Activated naive CD4-positive, alpha-beta T cell treated with anti-CD3 and anti-CD28 coated beads, Interleukin-2, amount 50 U/mL, for 24 hours (primary cell): ENCODE measurements around the gene VPS37D.
"Not testable (repeated sequence)": the region's sequence is repeated elsewhere in the genome, so short reads cannot be mapped to it uniquely, and the experiment has no call there.

ENCODE experiments used
- H3K27ac Mint-ChIP-seq: one replicate; pipeline ENCODE4 v1.8.0; 2021; ENCODE audit warnings: mild to moderate bottlenecking, mixed read lengths
- H3K27me3 Mint-ChIP-seq: one replicate; pipeline ENCODE4 v1.8.0; 2021; ENCODE audit warnings: mixed read lengths
- H3K36me3 Mint-ChIP-seq: one replicate; pipeline ENCODE4 v1.8.0; 2021; ENCODE audit warnings: mixed read lengths
- H3K4me1 Mint-ChIP-seq: one replicate; pipeline ENCODE4 v1.8.0; 2021; ENCODE audit warnings: mixed read lengths
- H3K4me3 Mint-ChIP-seq: one replicate; pipeline ENCODE4 v1.8.0; 2021; ENCODE audit warnings: mild to moderate bottlenecking, mixed read lengths
- H3K9me3 Mint-ChIP-seq: one replicate; pipeline ENCODE4 v1.8.0; 2021; ENCODE audit warnings: mixed read lengths

Gene VPS37D

DNA sequence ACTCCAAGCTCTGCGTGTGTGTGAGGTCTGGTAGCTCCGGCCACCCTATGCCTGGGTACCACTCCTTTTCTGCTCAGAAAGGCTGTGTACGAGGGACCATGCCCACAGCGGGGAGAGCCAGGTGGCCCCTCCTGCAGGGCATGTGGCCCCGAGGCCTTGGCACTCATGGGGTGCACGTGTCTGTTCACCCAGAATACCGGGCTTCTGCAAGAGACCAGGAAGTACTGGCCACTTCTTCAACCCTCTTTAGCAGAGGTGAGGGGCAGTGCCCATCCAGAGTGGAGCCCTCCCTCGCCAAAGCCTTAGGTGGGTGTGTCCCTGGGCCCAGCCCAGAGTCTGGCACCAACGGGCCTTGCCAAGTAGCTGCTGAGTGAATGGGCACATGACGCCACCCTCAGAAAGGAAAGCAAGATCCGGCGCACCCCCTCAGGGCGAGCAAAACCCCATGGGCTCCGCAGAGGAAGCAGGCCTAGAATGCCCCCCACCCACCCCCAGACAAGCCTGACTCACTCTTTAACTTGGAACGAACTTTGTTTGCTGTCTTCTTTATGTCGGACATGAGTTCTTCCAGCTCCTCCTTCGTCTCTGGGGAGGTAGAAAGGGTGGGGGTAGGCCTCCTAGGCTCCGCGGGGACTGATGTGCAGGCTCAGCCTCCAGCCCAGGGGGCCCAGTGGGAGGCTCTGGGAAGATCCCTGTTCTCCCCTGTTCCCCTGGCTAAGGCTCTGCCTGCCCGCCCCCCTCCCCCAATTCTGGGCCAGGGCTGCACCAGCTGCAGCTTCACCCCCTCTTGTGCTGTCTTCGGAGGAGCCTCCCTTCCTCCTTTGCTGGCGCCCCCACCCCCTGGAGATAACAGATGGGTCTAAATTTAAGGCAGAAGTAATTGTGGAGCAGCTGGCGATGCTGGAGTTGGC is 37.3 kb downstream of the VPS37D start:
- no peak overlapping the region for H3K27ac Mint-ChIP-seq
- peaks cover 17% of the 10 kb centered on the region for H3K4me1 Mint-ChIP-seq
- no peak overlapping the region for H3K4me3 Mint-ChIP-seq
- no peaks in the 10 kb centered on the region for H3K27me3 Mint-ChIP-seq
- peaks cover 3% of the 10 kb centered on the region for H3K36me3 Mint-ChIP-seq
- H3K9me3 Mint-ChIP-seq = no peaks in the 10 kb centered on the region

DNA sequence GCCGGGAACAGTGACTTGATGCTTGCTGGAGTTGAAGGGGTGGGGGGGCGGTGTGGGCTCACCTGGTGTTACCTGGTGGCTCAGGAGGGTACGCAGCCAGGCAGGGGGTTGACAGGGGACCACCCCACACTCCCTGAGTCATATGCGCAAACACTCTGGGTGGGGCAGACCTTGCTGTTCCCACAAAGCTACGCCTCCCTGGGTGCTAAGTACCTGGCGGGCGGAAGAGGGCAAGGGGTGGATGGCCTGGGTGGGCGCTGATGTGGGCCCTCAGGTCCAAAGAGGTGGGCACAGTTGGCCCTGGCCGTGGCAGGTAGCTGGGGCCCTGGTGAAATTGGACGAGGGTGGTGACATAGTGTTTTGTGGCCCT is 37.9 kb downstream of the VPS37D start:
- no peak overlapping the region for H3K4me3 Mint-ChIP-seq
- H3K9me3 Mint-ChIP-seq = no peaks in the 10 kb centered on the region
- no peaks in the 10 kb centered on the region for H3K27me3 Mint-ChIP-seq
- no peak overlapping the region for H3K27ac Mint-ChIP-seq
- peaks cover 17% of the 10 kb centered on the region for H3K4me1 Mint-ChIP-seq
- peaks cover 3% of the 10 kb centered on the region for H3K36me3 Mint-ChIP-seq

DNA sequence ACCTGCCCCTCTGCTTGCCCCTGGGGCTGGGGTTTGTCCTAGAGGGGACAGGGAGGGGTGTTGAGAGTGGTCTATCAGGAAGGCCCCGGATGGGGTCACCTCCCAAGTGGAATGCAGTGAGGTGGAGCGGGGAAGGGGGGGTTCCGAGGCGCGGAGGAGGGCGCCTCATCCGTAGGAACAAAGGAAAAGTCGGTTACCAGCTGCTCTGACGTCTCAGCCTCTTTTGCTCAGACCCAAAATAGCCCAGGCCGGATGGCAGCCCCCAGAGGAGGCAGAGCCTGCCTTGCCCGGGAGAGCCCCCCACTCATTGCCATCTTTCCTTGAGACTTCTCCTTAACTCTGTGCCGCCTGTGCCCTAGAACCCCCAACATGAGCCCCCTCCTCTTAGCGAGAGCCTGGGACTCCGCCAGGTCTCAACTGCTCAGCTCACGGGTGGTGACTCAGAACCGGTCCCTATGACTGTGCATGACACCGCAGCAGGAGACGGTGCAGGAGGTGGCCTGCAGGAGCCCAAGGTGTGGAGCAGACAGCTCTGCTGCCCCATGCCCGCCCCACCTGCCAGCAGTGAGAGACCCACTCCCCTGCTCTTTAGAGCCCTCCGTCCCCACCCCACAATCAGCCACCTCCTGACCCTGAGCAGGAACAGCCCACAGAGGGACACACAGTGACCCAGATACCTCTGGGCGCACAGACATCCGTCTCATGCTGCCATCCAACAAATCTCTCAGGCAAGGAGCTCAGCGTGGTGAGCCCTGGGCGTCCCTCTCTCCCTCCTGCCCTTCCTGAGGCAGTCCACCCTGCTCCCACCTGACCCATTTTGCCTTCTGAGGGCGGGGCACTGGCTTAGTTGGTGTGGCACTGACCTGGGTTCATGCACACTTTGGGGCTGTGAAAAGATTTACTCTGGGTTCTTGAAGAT is 38.8 kb downstream of the VPS37D start:
- H3K4me1 Mint-ChIP-seq = peaks cover 17% of the 10 kb centered on the region
- no peaks in the 10 kb centered on the region for H3K9me3 Mint-ChIP-seq
- no peak overlapping the region for H3K27ac Mint-ChIP-seq
- H3K27me3 Mint-ChIP-seq = no peaks in the 10 kb centered on the region
- H3K4me3 Mint-ChIP-seq = no peak overlapping the region
- H3K36me3 Mint-ChIP-seq = peaks cover 3% of the 10 kb centered on the region

DNA sequence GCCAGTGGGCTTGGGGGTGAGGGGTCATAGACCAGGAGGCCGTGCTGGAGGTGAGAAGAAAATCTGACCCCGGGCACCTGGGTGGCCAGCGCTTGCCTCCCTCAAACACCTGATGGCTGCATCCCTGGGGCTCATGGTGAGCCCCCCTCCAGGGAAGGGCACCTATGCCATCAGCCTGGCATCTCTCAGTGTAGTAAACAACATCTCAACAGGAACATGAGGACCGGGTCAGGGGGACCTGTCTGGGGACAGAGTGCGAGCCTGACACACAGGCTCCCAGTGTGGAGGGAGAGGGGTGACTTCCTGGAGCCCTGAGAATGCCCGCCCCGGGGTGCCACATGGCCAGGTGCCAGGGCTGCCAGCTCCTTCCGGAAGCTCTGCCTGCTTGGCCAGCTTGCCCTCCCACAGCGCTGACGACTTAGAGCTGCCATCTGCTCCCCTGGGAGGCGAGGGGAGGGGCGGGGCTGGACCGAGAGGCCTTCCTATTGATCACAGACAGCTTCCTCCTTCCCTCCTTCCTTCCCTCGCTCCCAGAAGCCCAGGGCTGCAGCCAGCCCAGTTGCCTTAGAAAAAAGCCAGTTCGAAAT is 39.5 kb downstream of the VPS37D start:
- H3K4me1 Mint-ChIP-seq = peaks cover 17% of the 10 kb centered on the region
- H3K4me3 Mint-ChIP-seq = no peak overlapping the region
- H3K9me3 Mint-ChIP-seq = no peaks in the 10 kb centered on the region
- H3K36me3 Mint-ChIP-seq = peaks cover 1% of the 10 kb centered on the region
- H3K27me3 Mint-ChIP-seq = no peaks in the 10 kb centered on the region
- peak overlapping the region; percentile 12 for H3K27ac Mint-ChIP-seq

DNA sequence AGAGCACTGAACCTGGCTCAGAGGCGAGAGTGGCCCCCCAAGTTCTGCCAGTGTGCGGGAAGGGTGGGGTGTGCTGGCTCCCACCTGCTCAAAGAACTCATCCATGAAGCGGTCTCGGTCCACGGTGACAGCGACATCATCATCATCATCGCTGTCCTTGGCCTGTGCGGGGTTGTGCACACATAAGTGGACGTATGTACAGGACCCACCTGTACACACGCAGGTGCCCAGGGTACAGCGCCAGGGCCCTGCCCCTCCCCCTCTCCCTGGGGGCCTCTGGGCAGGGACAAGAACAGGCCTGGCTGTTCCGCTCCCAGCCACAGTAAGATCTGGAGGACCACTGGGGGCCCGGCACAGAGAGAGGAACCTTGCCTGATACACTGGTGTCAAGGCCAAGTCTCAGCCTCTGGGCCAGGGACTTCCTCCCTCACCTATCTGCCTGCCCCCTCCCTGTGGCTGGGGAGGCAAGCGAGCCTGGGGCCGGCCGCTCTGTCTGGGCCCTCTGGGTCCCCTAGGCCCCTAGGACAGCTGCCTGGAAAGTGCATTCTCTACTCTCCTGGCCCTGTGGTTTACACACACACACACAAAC is 41.4 kb downstream of the VPS37D start:
- H3K9me3 Mint-ChIP-seq = no peaks in the 10 kb centered on the region

DNA sequence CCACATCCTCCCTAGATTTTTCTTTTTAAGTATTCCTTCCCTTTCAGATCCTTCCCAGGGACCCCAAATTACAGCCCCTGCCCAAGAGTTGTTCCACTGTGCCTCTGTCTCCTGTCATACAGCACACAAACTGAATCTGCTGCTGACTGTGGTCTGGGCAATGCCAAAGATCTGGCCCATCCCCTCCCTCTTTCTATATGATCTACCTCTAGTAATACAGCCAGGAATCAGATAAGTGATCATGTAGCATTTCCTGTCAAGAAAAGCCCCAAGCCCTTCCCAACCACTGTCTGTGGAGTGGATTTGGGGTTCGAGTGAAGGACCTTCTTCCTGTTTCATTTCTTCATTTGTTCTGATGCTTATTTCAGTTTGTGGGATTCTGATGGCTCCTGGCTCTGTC is 45.1 kb downstream of the VPS37D start:
- peaks cover 19% of the 10 kb centered on the region for H3K4me1 Mint-ChIP-seq
- H3K36me3 Mint-ChIP-seq = peaks cover 2% of the 10 kb centered on the region
- no peaks in the 10 kb centered on the region for H3K27me3 Mint-ChIP-seq
- no peaks in the 10 kb centered on the region for H3K9me3 Mint-ChIP-seq
- no peak overlapping the region for H3K4me3 Mint-ChIP-seq
- H3K27ac Mint-ChIP-seq = no peak overlapping the region

More for the DNA sequence above, 41.4 kb downstream of the VPS37D start:
- no peak overlapping the region for H3K27ac Mint-ChIP-seq
- no peak overlapping the region for H3K4me3 Mint-ChIP-seq
- peaks cover 1% of the 10 kb centered on the region for H3K36me3 Mint-ChIP-seq
- H3K4me1 Mint-ChIP-seq = peaks cover 13% of the 10 kb centered on the region
- no peaks in the 10 kb centered on the region for H3K27me3 Mint-ChIP-seq

DNA sequence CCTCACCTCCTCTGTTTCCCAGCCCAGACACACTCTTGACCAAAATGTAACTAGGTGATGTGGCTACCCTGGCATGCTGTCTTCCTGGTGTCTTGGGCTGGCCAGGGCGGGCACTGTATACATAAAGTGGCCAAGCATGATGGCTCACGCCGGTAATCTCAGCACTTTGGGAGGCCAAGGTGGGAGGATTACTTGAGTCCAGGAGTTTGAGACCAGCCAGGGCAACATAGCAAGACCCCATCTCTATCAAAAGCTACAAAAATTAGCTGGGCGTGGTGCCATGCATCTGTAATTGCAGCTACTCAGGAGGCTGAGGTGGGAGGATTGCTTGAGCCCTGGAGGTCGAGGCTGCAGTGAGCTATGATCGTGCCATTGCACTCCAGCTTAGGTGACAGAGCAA is 45.7 kb downstream of the VPS37D start:
- H3K36me3 Mint-ChIP-seq, H3K9me3 Mint-ChIP-seq, H3K27ac Mint-ChIP-seq, H3K4me3 Mint-ChIP-seq, H3K27me3 Mint-ChIP-seq: not testable (repeated sequence)
- peaks cover 25% of the 10 kb centered on the region for H3K4me1 Mint-ChIP-seq

DNA sequence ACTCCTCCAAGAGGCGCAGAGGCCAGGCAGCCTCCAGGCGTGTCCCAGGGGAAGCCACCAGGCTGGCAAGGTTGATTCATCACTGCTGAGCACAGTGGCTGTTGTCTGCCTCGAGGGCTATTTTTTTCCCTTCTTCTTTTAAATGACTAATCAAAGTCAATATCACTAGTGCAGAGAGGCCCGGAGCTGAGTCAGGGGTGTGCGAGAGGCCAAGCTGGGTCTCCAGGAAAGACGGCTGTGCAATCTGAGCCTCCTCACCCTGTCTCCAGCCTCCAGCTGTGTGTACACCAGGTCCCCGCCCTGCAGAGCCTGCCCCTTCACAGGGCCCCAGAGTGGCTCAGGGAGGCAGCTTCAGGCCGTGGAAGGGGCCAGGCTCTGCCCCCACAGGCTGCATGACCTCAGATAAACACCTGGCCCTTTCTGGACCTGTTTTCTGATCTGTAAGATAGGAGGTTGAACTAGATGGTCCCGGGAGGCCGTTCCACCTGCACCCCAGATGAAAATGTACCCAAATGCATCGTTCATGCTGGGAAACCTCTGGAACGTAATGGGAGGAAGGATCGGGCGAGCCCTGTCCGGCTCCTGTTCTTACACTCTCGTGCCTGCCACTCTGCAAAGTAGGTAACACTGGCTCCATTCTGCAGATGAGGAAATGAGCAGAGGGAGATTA is 48.2 kb downstream of the VPS37D start:
- Mint-ChIP-seq H3K4me1 (peaks cover 31% of the 10 kb centered on the region), H3K36me3 (peaks cover 2% of the 10 kb centered on the region), H3K27ac (no peak overlapping the region), H3K4me3 (peak overlapping the region; percentile 51), H3K9me3 (no peaks in the 10 kb centered on the region), H3K27me3 (peaks cover 2% of the 10 kb centered on the region)

DNA sequence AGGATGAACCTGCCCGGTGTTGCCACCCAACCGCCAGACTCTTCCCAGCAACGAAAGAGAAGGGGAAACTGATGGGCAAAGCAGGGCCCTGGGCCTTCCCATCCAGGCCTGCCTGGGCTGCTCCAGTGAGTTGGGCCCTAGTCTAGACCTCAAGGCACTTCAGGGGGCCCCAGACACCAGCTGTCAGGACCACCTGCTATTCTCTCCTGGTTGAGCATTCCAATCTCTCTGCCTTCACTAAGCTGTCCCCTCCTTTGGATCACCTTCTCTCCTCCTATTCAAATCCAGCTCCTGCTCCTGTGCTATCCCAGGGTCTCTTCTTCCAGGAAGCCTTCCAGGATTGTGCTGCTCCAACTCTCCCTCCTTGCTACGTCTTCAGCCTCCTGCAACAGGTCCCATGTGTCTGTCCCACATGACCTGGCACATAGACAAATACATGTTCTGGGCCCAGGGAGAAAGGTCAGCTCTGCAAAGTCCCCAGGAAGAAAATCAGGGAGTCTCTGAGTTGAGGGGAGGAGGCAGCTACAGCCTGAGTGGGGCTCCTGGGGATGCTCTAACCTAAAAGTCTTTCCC is 48.8 kb downstream of the VPS37D start:
- Mint-ChIP-seq H3K4me3 (peak overlapping the region; percentile 51), H3K27me3 (peaks cover 2% of the 10 kb centered on the region)

DNA sequence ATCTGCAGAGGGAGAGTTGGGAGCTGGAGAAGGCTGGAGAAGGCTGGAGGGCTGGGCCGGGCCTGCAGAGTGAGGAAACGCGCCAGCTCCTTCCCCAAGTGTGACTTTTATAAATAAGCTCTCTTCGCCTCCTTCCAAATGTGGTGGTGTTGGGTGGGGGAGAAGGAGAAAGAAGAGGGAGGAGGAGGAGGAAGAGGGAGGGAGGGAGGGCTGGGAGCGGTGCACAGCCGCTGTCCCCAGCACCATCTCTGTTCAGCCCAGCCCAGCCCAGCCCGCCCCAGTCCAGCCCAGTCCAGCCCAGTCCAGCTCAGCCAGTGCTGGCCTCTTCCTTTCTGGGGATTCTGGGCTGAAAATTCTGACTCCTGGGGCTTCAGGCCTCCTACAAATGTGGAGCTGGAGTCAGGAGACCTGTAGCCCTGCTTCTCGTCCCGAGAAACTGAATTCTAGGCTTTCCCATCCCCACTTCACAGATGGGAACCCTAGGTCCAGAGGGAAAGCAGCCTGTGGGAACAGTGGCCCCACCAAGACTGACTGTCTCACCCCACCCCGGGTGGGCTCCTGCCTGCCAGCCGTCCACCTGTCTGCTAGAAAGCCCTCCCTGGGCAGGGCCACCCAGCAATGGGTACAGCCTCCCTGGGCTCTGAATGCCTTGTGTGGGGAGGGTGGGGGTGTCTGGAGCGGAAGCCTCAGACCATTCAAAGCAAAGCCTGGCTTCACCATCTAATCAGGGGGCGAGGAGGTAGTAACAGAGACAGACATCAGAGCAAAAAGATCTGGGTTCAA is 49.6 kb downstream of the VPS37D start:
- Mint-ChIP-seq H3K36me3 (peaks cover 2% of the 10 kb centered on the region), H3K9me3 (no peaks in the 10 kb centered on the region), H3K4me3 (peak overlapping the region; percentile 91), H3K4me1 (peaks cover 31% of the 10 kb centered on the region), H3K27ac (peak overlapping the region; percentile 83), H3K27me3 (peaks cover 2% of the 10 kb centered on the region)

More for the DNA sequence above, 48.8 kb downstream of the VPS37D start:
- Mint-ChIP-seq H3K36me3 (peaks cover 2% of the 10 kb centered on the region), H3K27ac (no peak overlapping the region), H3K4me1 (peaks cover 31% of the 10 kb centered on the region), H3K9me3 (no peaks in the 10 kb centered on the region)

DNA sequence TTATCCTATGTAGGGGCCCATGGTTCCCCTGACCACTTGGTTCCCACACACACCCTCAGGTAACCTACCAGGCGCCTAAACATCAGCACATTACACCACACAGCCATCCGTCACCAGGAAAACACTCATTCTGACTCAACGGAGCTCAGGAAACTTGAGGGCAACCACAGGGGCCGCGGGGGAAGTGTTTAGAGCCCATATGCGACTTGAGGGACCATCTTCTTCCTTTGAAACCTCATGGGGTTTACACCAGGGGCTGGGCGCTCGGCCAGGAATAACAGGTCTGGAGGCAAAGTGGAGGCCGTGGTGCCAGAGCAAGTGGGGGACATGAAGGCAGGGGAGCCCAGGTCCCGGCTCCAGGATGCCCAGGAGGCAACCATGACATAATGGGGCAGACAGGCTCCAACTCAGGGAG is 50.4 kb downstream of the VPS37D start:
- H3K4me1 Mint-ChIP-seq = peaks cover 31% of the 10 kb centered on the region
- H3K36me3 Mint-ChIP-seq = peaks cover 2% of the 10 kb centered on the region

DNA sequence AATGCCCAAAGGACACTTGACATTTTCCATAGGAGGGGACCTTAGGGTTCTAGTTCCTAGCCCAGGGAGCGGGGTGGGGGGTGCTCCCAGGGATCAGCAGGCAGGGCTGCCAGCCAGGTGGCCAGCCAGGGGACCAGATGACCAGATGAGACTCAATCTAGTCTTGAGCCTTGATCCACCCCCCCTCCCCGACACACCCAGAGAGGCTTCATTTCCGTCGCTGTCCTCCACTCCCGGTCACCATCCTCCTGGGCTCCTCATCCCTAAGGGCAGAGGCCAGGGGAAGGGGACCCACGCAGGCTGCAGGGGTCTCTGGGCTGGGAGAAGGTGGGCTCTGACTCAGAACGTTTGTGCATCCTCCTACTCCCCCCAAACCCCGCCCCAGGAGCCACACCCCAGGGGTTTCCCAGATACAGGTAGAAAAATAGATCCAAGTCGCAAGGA is 50.8 kb downstream of the VPS37D start:
- Mint-ChIP-seq H3K27ac (no peak overlapping the region), H3K36me3 (peaks cover 2% of the 10 kb centered on the region), H3K4me1 (peaks cover 31% of the 10 kb centered on the region), H3K27me3 (peaks cover 2% of the 10 kb centered on the region), H3K9me3 (no peaks in the 10 kb centered on the region), H3K4me3 (peak overlapping the region; percentile 91)

More for the DNA sequence above, 50.4 kb downstream of the VPS37D start:
- no peaks in the 10 kb centered on the region for H3K9me3 Mint-ChIP-seq
- peak overlapping the region; percentile 91 for H3K4me3 Mint-ChIP-seq
- H3K27me3 Mint-ChIP-seq = peaks cover 2% of the 10 kb centered on the region
- H3K27ac Mint-ChIP-seq = peak overlapping the region; percentile 83

DNA sequence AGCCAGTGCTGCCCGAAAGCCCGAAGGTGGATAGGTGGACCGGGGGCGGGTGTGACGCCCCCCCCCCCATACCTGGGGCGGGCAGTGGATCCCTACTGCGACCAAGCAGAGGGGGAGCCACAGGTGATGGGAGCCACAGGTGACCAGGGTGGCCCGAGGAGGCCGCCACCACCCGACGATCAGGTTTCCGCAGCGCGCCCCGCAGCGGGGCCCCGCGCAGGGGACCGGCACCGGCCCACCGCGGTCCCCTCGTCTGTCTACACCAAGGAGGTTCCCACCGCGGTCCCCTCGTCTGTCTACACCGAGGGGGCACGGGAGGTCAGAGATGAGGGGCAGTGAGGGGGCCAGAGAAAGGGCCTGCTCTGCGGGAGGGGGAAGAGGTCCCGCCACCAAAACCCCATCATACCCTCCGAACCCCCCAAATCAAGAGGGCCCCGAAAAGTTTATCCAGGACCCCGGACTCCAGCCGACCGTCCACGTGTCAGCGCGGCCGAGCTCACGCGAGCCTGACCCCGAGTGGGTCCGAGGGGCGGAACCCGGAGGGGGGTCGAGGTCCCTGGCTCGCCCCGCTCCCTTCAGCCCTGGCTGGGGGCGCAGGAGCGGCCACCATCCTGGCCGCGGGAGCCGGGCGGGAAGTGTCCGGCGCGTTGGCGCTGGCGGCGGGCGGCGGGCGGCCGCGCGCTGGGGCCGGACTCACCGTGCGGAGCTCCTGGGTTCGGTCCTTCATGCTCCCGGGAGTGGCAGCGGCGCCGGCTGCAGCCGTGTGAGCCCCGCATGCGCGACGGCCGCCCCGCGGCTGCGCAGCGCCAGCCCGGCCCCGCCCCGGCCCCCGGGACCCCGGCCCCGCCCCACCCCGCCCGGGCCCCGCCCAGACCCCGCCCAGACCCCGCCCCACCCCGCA is 51.5 kb downstream of the VPS37D start, which contains the start of gene STX1A:
Gene STX1A, minus strand, starts transcription at position 765 of the 901 bp plus-strand sequence. Its CDS starts 38 bp downstream, at position 727.
- peaks cover 2% of the 10 kb centered on the region for H3K27me3 Mint-ChIP-seq
- H3K4me3 Mint-ChIP-seq = peak within 1 kb of the TSS; percentile 91
- H3K9me3 Mint-ChIP-seq = no peaks in the 10 kb centered on the region
- H3K36me3 Mint-ChIP-seq = peaks cover 2% of the 10 kb centered on the region
- peaks cover 31% of the 10 kb centered on the region for H3K4me1 Mint-ChIP-seq
- peak within 1 kb of the TSS; percentile 51 for H3K27ac Mint-ChIP-seq
